Measurements from ENCODE around the gene S100A4.

- TF ChIP-seq CTCF (IDR thresholded peaks at IDR 0.05) (no peak), POLR2A (IDR thresholded peaks at IDR 0.05) (no peak), POLR2AphosphoS5 (IDR thresholded peaks at IDR 0.05; ENCODE audit: insufficient read depth in 1 of 2, low read depth in 1 of 2) (no peak)
These were observed 17.9 kb downstream of the S100A4 start for GRCh38 chr1:153527683-153528040.

Data from vagina (tissue), 2 donors.